GM19043 (cell line): ENCODE measurements around the gene ADAMTS16.

Source experiments
- ATAC-seq: cut with Tn5 transposase; IDR thresholded peaks from one replicate; pipeline ENCODE4 v1.9.1; 2021; ENCODE audit warnings: low read depth; ENCODE audit not compliant: unreplicated experiment

Gene ADAMTS16

DNA sequence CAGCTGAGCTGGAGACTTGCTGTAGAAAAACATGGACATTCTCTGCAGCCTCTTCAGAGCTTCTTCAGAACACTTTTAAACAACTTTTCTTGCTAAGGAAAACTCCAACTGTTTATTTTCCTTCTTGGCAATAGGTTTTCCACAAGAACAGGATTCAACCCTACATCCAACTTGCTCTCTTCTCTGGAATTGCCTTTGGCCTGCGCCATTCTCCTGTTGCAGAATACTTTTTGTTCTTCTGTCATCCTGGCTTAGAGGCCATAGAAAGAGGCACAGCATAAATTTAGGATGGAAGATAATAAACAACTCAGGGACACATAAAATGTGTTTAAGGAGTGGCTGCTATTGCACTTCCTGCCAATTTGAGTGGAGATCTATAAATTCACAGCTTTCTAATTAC, 227.6 kb downstream of the ADAMTS16 start:
- ATAC-seq, result no peak

DNA sequence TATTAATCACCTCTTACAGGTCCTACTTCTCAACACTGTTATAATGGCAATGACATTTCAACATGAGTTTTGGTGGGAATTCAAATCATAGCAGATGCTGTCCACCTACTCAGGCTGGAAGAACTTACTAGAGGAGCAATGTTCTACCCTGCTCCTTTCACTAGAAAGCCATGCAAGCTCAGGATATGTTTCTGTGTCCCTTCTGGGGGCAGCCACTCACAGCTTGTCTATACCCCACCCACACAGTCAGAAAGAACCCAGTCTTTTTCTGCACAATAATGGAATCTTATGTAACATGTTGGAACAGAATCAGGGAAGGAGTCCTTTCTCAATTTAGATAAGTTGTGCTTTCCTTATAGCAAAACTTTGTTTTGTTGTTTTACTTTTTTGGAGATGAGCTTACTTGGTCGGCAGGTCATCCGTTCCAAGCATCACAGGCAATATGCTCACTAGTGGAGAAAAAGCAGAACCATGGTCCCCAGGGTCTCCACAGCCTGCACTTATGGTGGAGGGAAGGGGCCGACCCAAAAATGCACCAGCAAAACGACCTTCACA, 229.0 kb downstream of the ADAMTS16 start:
- ATAC-seq, result no peak
